CD14-positive monocyte (primary cell): ENCODE results near the gene NEGR1. TPM values are rescaled to one million over a fixed set of nuclear protein-coding genes. Genes with fewer than 3 reads are reported as not detected.

Experiments used
- DNase-seq, 3 donors: peaks; one replicate each; pipeline ENCODE4 v3.0.0-alpha.2; 2011 to 2022
- H2AFZ ChIP-seq: 2 replicates; pipeline ENCODE4 v1.6.0; 2012; ENCODE audit warnings: mild to moderate bottlenecking, low read depth, low read length, inconsistent platforms; ENCODE audit not compliant: insufficient read depth, poor library complexity, severe bottlenecking
- H3K27ac ChIP-seq, 2 donors: 1 replicate in 1 of 2; 2 replicates in 1 of 2; pipeline ENCODE4 v1.5.1; 2012 to 2013; ENCODE audit warnings: low read length in 2 of 2, control low read depth in 1 of 2, inconsistent platforms in 1 of 2, low read depth in 1 of 2, mild to moderate bottlenecking in 1 of 2
- H3K27me3 ChIP-seq, 2 donors: one replicate each; pipeline versions ENCODE4 v1.6.0 to v1.6.1; 2011 to 2013; ENCODE audit warnings: low read length in 2 of 2; ENCODE audit not compliant: control insufficient read depth in 2 of 2, insufficient read depth in 2 of 2
- H3K36me3 ChIP-seq, 2 donors: replicated peaks in 1 of 2; 1 replicate in 1 of 2; 2 replicates in 1 of 2; pipeline versions ENCODE4 v1.5.1 to v1.6.1; 2012 to 2013; ENCODE audit warnings: low read length in 2 of 2, control low read depth in 1 of 2, inconsistent platforms in 1 of 2, mild to moderate bottlenecking in 1 of 2; ENCODE audit not compliant: insufficient read depth in 2 of 2, control insufficient read depth in 1 of 2
- H3K4me1 ChIP-seq, 2 donors: 1 replicate in 1 of 2; 2 replicates in 1 of 2; pipeline versions ENCODE4 v1.5.1 to v1.6.1; 2012 to 2013; ENCODE audit warnings: low read length in 2 of 2, control low read depth in 1 of 2, inconsistent platforms in 1 of 2, mild to moderate bottlenecking in 1 of 2, moderate library complexity in 1 of 2; ENCODE audit not compliant: insufficient read depth in 2 of 2, control insufficient read depth in 1 of 2
- H3K4me2 ChIP-seq: replicated peaks from 2 replicates; pipeline ENCODE3; 2012; ENCODE audit warnings: low read length, moderate library complexity, mild to moderate bottlenecking; ENCODE audit not compliant: poor library complexity, severe bottlenecking; ENCODE audit errors: extremely low read depth
- H3K4me3 ChIP-seq, 3 experiments: fragments of 200-600 bp in 1 of 3; sonication (generic) in 1 of 3; replicated peaks in 1 of 3; 1 replicate in 2 of 3; 2 replicates in 1 of 3; pipeline ENCODE4 v1.5.1; 2011 to 2013; ENCODE audit warnings: low read length in 3 of 3, mild to moderate bottlenecking in 3 of 3, control low read depth in 2 of 3, low read depth in 2 of 3, inconsistent platforms in 1 of 3, moderate library complexity in 1 of 3
- H3K79me2 ChIP-seq: 2 replicates; pipeline ENCODE4 v1.6.0; 2012; ENCODE audit warnings: mild to moderate bottlenecking, control low read depth, inconsistent platforms, low read length, moderate library complexity; ENCODE audit not compliant: insufficient read depth
- H3K9ac ChIP-seq: 2 replicates; pipeline ENCODE4 v1.6.0; 2017; ENCODE audit warnings: low read length, mild to moderate bottlenecking; ENCODE audit not compliant: insufficient read depth, poor library complexity, severe bottlenecking
- H3K9me3 ChIP-seq, 2 donors: replicated peaks in 1 of 2; 1 replicate in 1 of 2; 2 replicates in 1 of 2; pipeline versions ENCODE4 v1.5.1 to v1.6.1; 2012 to 2013; ENCODE audit warnings: low read length in 2 of 2, control low read depth in 1 of 2; ENCODE audit not compliant: control insufficient read depth in 1 of 2, insufficient read depth in 1 of 2
- H4K20me1 ChIP-seq: 2 replicates; pipeline ENCODE4 v1.6.0; 2012; ENCODE audit warnings: mild to moderate bottlenecking, low read length, control low read depth, moderate library complexity; ENCODE audit not compliant: insufficient read depth
- H3K27ac Mint-ChIP-seq, 7 donors: one replicate each; pipeline ENCODE4 v1.8.0; 2020; ENCODE audit warnings: mild to moderate bottlenecking in 7 of 7, mixed read lengths in 7 of 7, moderate library complexity in 6 of 7, inconsistent platforms in 2 of 7
- H3K27me3 Mint-ChIP-seq, 3 donors: one replicate each; pipeline ENCODE4 v1.8.0; 2021 to 2022; ENCODE audit warnings: low read depth in 3 of 3, mild to moderate bottlenecking in 3 of 3, mixed read lengths in 3 of 3, moderate library complexity in 3 of 3, inconsistent platforms in 1 of 3
- H3K36me3 Mint-ChIP-seq, 2 donors: one replicate each; pipeline ENCODE4 v1.8.0; 2020; ENCODE audit warnings: mixed read lengths in 2 of 2, inconsistent platforms in 1 of 2, mild to moderate bottlenecking in 1 of 2
- H3K4me1 Mint-ChIP-seq: one replicate; pipeline ENCODE4 v1.8.0; 2020; ENCODE audit warnings: mild to moderate bottlenecking, mixed read lengths
- H3K4me3 Mint-ChIP-seq, 2 donors: one replicate each; pipeline ENCODE4 v1.8.0; 2020; ENCODE audit warnings: mild to moderate bottlenecking in 2 of 2, mixed read lengths in 2 of 2, moderate library complexity in 1 of 2
- H3K9me3 Mint-ChIP-seq, 7 donors: one replicate each; pipeline ENCODE4 v1.8.0; 2020 to 2022; ENCODE audit warnings: mixed read lengths in 7 of 7, mild to moderate bottlenecking in 6 of 7, moderate library complexity in 6 of 7, inconsistent platforms in 2 of 7
- CTCF ChIP-seq: fragments of 200-600 bp; IDR thresholded peaks from one replicate; pipeline ENCODE4 v1.8.0; 2022; ENCODE audit warnings: antibody characterized with exemption, mild to moderate bottlenecking
- WGBS: methylation state at CpG from one replicate; pipeline ENCODE4 v1.1.5; 2013; ENCODE audit warnings: missing lambda C conversion rate; ENCODE audit not compliant: insufficient coverage; 5-methylcytosine and 5-hydroxymethylcytosine counted together
- intact Hi-C, 2 donors: fragments of 100-400 bp; cut with micrococcal nuclease; formaldehyde crosslinking; loops; one replicate each; pipeline versions ENCODE4 v1.15.0 to v1.15.1; 2023
- polyA plus RNA-seq, 3 donors: library from polyadenylated mRNA; depleted of rRNA in 1 of 3; unstranded in 2 of 3; stranded (reverse) in 1 of 3; fragments of 300-500 nt in 2 of 3; fragments of >200 nt in 1 of 3; fragmentation: Illumina TruSeq in 2 of 3; gene quantifications; 1 replicate in 2 of 3; 2 replicates in 1 of 3; pipeline ENCODE4 v1.2.3, GENCODE V29; 2012 to 2021

Gene NEGR1
- polyA plus RNA-seq, 3 donors: 0.03 to 0.15 (median 0.13) TPM

GRCh38 chr1:71698186-71698585 lies 584.2 kb downstream of the NEGR1 start:
- Mint-ChIP-seq H3K27ac (no peak overlapping the region), H3K27me3 (no peaks in the 10 kb centered on the region), H3K36me3 (no peaks in the 10 kb centered on the region), H3K9me3 (peaks cover 2 to 11% (median 9%) of the 10 kb centered on the region in 7 donors), H3K4me1 (no peaks in the 10 kb centered on the region), H3K4me3 (no peak overlapping the region)
- Histone ChIP-seq H3K79me2 (no peaks in the 10 kb centered on the region), H3K4me3 (no peak overlapping the region), H3K9me3 (peaks cover 0 to 3% of the 10 kb centered on the region in 2 donors), H3K4me1 (no peaks in the 10 kb centered on the region), H4K20me1 (no peaks in the 10 kb centered on the region), H3K36me3 (no peaks in the 10 kb centered on the region), H3K27me3 (no peaks in the 10 kb centered on the region), H3K9ac (no peak overlapping the region), H3K4me2 (no peak overlapping the region), H2AFZ (no peak overlapping the region), H3K27ac (no peak overlapping the region)
- no peak for TF ChIP-seq CTCF
- intact Hi-C loops: no loop called here
- DNase-seq: no peak
- WGBS: no CpG with 5 or more reads among the region's 1 CpG

GRCh38 chr1:71695821-71696220 lies 586.5 kb downstream of the NEGR1 start:
- H3K27me3 Mint-ChIP-seq: no peaks in the 10 kb centered on the region
- no peaks in the 10 kb centered on the region for H3K36me3 Mint-ChIP-seq
- WGBS: 80% methylated on average over 1 of the region's 1 CpG

More at GRCh38 chr1:71695821-71696220, 586.5 kb downstream of the NEGR1 start:
- Mint-ChIP-seq H3K4me3 (no peak overlapping the region), H3K9me3 (peaks cover 0 to 7% (median 2%) of the 10 kb centered on the region in 7 donors), H3K27ac (no peak overlapping the region), H3K4me1 (no peaks in the 10 kb centered on the region)
- Histone ChIP-seq H2AFZ (no peak overlapping the region), H3K79me2 (no peaks in the 10 kb centered on the region), H3K4me3 (no peak overlapping the region), H3K27me3 (no peaks in the 10 kb centered on the region), H3K36me3 (no peaks in the 10 kb centered on the region), H3K9me3 (no peaks in the 10 kb centered on the region), H3K27ac (no peak overlapping the region), H4K20me1 (no peaks in the 10 kb centered on the region), H3K9ac (no peak overlapping the region), H3K4me1 (no peaks in the 10 kb centered on the region), H3K4me2 (no peak overlapping the region)
- no peak for TF ChIP-seq CTCF
- intact Hi-C loops: no loop called here
- no peak for DNase-seq
